CD4-positive, alpha-beta memory T cell (primary cell): ENCODE results near the gene TMPRSS4. TPM values are rescaled to one million over a fixed set of nuclear protein-coding genes. Genes with fewer than 3 reads are reported as not detected.

Source experiments
- CTCF ChIA-PET: fragments of 350-600 bp; sonication (Branson Sonifier 250); formaldehyde crosslinking; loops from one replicate; lab custom pipeline; 2021; ENCODE audit warnings: inconsistent platforms; ENCODE audit not compliant: partially characterized antibody; lab: Charles Lee
- POLR2A ChIA-PET: fragments of 350-600 bp; sonication (Branson Sonifier 250); formaldehyde crosslinking; loops from one replicate; lab custom pipeline; 2021; ENCODE audit not compliant: partially characterized antibody; lab: Charles Lee
- DNase-seq, 5 donors: peaks; one replicate each; pipeline versions ENCODE4 v3.0.0 to v3.0.0-alpha.2; 2020 to 2022; ENCODE audit warnings: mixed read lengths in 1 of 5
- H3K27ac ChIP-seq: one replicate; pipeline ENCODE4 v1.7.0; 2013; ENCODE audit warnings: low read depth, low read length
- H3K27me3 ChIP-seq: 2 replicates; pipeline ENCODE4 v1.7.0; 2013; ENCODE audit warnings: mild to moderate bottlenecking, low read length, moderate library complexity; ENCODE audit not compliant: insufficient read depth
- H3K36me3 ChIP-seq: 2 replicates; pipeline ENCODE4 v1.7.0; 2013; ENCODE audit warnings: mild to moderate bottlenecking, low read length, moderate library complexity; ENCODE audit not compliant: insufficient read depth
- H3K4me1 ChIP-seq: 2 replicates; pipeline ENCODE4 v1.7.0; 2013; ENCODE audit warnings: mild to moderate bottlenecking, low read length, moderate library complexity; ENCODE audit not compliant: insufficient read depth
- H3K4me3 ChIP-seq, 2 donors: one replicate each; pipeline ENCODE4 v1.7.0; 2013; ENCODE audit warnings: low read length in 2 of 2, mild to moderate bottlenecking in 1 of 2
- H3K9me3 ChIP-seq, 2 donors: one replicate each; pipeline ENCODE4 v1.7.0; 2013; ENCODE audit warnings: low read length in 2 of 2, control low read depth in 1 of 2; ENCODE audit not compliant: control insufficient read depth in 1 of 2
- H3K27ac Mint-ChIP-seq, 7 donors: one replicate each; pipeline ENCODE4 v1.8.0; 2020 to 2021; ENCODE audit warnings: mixed read lengths in 7 of 7, mild to moderate bottlenecking in 6 of 7, inconsistent platforms in 3 of 7, moderate library complexity in 3 of 7
- H3K27me3 Mint-ChIP-seq, 2 donors: one replicate each; pipeline ENCODE4 v1.8.0; 2020 to 2021; ENCODE audit warnings: mixed read lengths in 2 of 2
- H3K36me3 Mint-ChIP-seq, 2 donors: one replicate each; pipeline ENCODE4 v1.8.0; 2020 to 2021; ENCODE audit warnings: mixed read lengths in 2 of 2, inconsistent platforms in 1 of 2, mild to moderate bottlenecking in 1 of 2
- H3K4me1 Mint-ChIP-seq, 4 donors: one replicate each; pipeline ENCODE4 v1.8.0; 2020 to 2021; ENCODE audit warnings: mixed read lengths in 4 of 4, mild to moderate bottlenecking in 1 of 4
- H3K4me3 Mint-ChIP-seq, 8 donors: one replicate each; pipeline ENCODE4 v1.8.0; 2020 to 2021; ENCODE audit warnings: mixed read lengths in 8 of 8, mild to moderate bottlenecking in 7 of 8, moderate library complexity in 6 of 8, inconsistent platforms in 3 of 8
- H3K9me3 Mint-ChIP-seq, 8 donors: one replicate each; pipeline ENCODE4 v1.8.0; 2020 to 2021; ENCODE audit warnings: mixed read lengths in 8 of 8, mild to moderate bottlenecking in 5 of 8, inconsistent platforms in 3 of 8, moderate library complexity in 1 of 8
- intact Hi-C: fragments of 100-400 bp; cut with micrococcal nuclease; formaldehyde crosslinking; loops from one replicate; pipeline ENCODE4 v1.15.1; 2023
- polyA plus RNA-seq, 2 donors: library from polyadenylated mRNA; unstranded; fragments of 300-500 nt; fragmentation: Illumina TruSeq; gene quantifications; one replicate each; pipeline ENCODE4 v1.2.3, GENCODE V29; 2021
- total RNA-seq, 2 experiments: library from RNA; stranded (reverse); gene quantifications; one replicate each; pipeline ENCODE4 v1.2.3, GENCODE V29; 2021

TMPRSS4 gene
- total and polyA plus RNA-seq, 4 experiments from 2014 or later = 0.33 TPM; not detected in 3

GRCh38 chr11:118045191-118045590, 31.7 kb upstream of the TMPRSS4 start:
- Histone ChIP-seq H3K4me3 (no peak overlapping the region), H3K4me1 (peaks cover 93% of the 10 kb centered on the region), H3K27me3 (no peaks in the 10 kb centered on the region), H3K36me3 (no peaks in the 10 kb centered on the region), H3K9me3 (no peaks in the 10 kb centered on the region), H3K27ac (peak overlapping the region; percentile 75)
- H3K27ac Mint-ChIP-seq = peak overlapping the region; percentile 76 to 99 (median 94)
- CTCF ChIA-PET = interaction anchor here (1.0 to 8.0 kb wide), 10 partner anchors 8 to 98 kb away, joined by 3 to 56 read pairs (median 12); partner anchors contain the start of gene IL10RA
- H3K36me3 Mint-ChIP-seq = no peaks in the 10 kb centered on the region
- no peaks in the 10 kb centered on the region for H3K27me3 Mint-ChIP-seq
- H3K4me3 Mint-ChIP-seq = peak overlapping the region in 6 of 8 donors; percentile 14 to 83 (median 44)
- POLR2A ChIA-PET = interaction anchor here (0.7 to 20.3 kb wide), 8 partner anchors 11 to 217 kb away, joined by 3 to 1775 read pairs (median 6); partner anchors contain the start of gene IL10RA
- DNase-seq = peak in 2 of 5 donors; percentile 24 to 65
- peaks cover 0 to 2% (median 0%) of the 10 kb centered on the region in 8 donors for H3K9me3 Mint-ChIP-seq
- intact Hi-C loops = loop anchor here (2.0 kb wide), 1 partner anchor 16 kb away; no protein-coding TSS in a partner anchor
- H3K4me1 Mint-ChIP-seq = peaks cover 61 to 93% (median 79%) of the 10 kb centered on the region in 4 donors

GRCh38 chr11:118046051-118046963, 30.6 kb upstream of the TMPRSS4 start:
- Mint-ChIP-seq H3K36me3 (no peaks in the 10 kb centered on the region), H3K27ac (peak overlapping the region; percentile 81 to 99 (median 94)), H3K4me1 (peaks cover 68 to 96% (median 85%) of the 10 kb centered on the region in 4 donors), H3K4me3 (peak overlapping the region in 7 of 8 donors; percentile 17 to 82 (median 57)), H3K27me3 (no peaks in the 10 kb centered on the region), H3K9me3 (peaks cover 0 to 2% (median 0%) of the 10 kb centered on the region in 8 donors)
- no peaks in the 10 kb centered on the region for H3K27me3 ChIP-seq
- ChIA-PET POLR2A (interaction anchor here (0.6 to 20.3 kb wide), 9 partner anchors 12 to 818 kb away, joined by 3 to 1775 read pairs (median 5); partner anchors contain the start of gene IL10RA), CTCF (interaction anchor here (1.0 to 8.0 kb wide), 13 partner anchors 7 to 99 kb away, joined by 3 to 56 read pairs (median 6); partner anchors contain the start of gene IL10RA)
- no peaks in the 10 kb centered on the region for H3K9me3 ChIP-seq
- H3K4me1 ChIP-seq = peaks cover 99% of the 10 kb centered on the region
- DNase-seq = peak; percentile 66 to 83 (median 72)
- intact Hi-C loops = loop anchor here (1.0 kb wide), 1 partner anchor 59 kb away; no protein-coding TSS in a partner anchor
- no peaks in the 10 kb centered on the region for H3K36me3 ChIP-seq
- peak overlapping the region; percentile 75 for H3K27ac ChIP-seq
- H3K4me3 ChIP-seq = peak overlapping the region in 1 of 2 donors; percentile 15

GRCh38 chr11:118046964-118047700, 29.7 kb upstream of the TMPRSS4 start:
- Mint-ChIP-seq H3K27ac (peak overlapping the region; percentile 81 to 99 (median 94)), H3K4me1 (peaks cover 69 to 96% (median 86%) of the 10 kb centered on the region in 4 donors), H3K9me3 (peaks cover 0 to 2% (median 0%) of the 10 kb centered on the region in 8 donors), H3K4me3 (peak overlapping the region in 7 of 8 donors; percentile 41 to 82 (median 59)), H3K27me3 (no peaks in the 10 kb centered on the region), H3K36me3 (no peaks in the 10 kb centered on the region)
- ChIA-PET CTCF (interaction anchor here (1.0 to 8.0 kb wide), 15 partner anchors 10 to 238 kb away, joined by 3 to 56 read pairs (median 5); partner anchors contain the start of gene IL10RA), POLR2A (interaction anchor here (0.6 to 20.3 kb wide), 8 partner anchors 12 to 818 kb away, joined by 3 to 1775 read pairs (median 6); partner anchors contain the start of gene IL10RA)
- DNase-seq = peak in 1 of 5 donors; percentile 63
- peak overlapping the region; percentile 75 for H3K27ac ChIP-seq
- intact Hi-C loops = loop anchor here (1.0 kb wide), 1 partner anchor 60 kb away; no protein-coding TSS in a partner anchor
- H3K36me3 ChIP-seq = no peaks in the 10 kb centered on the region
- H3K27me3 ChIP-seq = no peaks in the 10 kb centered on the region
- H3K4me3 ChIP-seq = no peak overlapping the region
- no peaks in the 10 kb centered on the region for H3K9me3 ChIP-seq
- H3K4me1 ChIP-seq = peaks cover 99% of the 10 kb centered on the region

- peak overlapping the region in 2 of 8 donors; percentile 24 to 39 for H3K4me3 Mint-ChIP-seq
- Histone ChIP-seq H3K4me1 (peaks cover 99% of the 10 kb centered on the region), H3K4me3 (no peak overlapping the region), H3K27ac (peak overlapping the region; percentile 75), H3K36me3 (no peaks in the 10 kb centered on the region), H3K27me3 (no peaks in the 10 kb centered on the region), H3K9me3 (no peaks in the 10 kb centered on the region)
- DNase-seq = no peak
- intact Hi-C loops = no loop called here
- peaks cover 0 to 2% (median 0%) of the 10 kb centered on the region in 8 donors for H3K9me3 Mint-ChIP-seq
- ChIA-PET POLR2A (interaction anchor here (1.3 to 20.3 kb wide), 5 partner anchors 48 to 203 kb away, joined by 3 to 1775 read pairs (median 11); partner anchors contain the start of gene IL10RA), CTCF (interaction anchor here (1.0 to 8.0 kb wide), 12 partner anchors 11 to 239 kb away, joined by 3 to 56 read pairs (median 4); partner anchors contain the start of gene IL10RA)
- no peaks in the 10 kb centered on the region for H3K27me3 Mint-ChIP-seq
- peak overlapping the region; percentile 79 to 99 (median 94) for H3K27ac Mint-ChIP-seq
- no peaks in the 10 kb centered on the region for H3K36me3 Mint-ChIP-seq
- peaks cover 69 to 96% (median 86%) of the 10 kb centered on the region in 4 donors for H3K4me1 Mint-ChIP-seq
Observed at GRCh38 chr11:118047749-118048148, 29.1 kb upstream of the TMPRSS4 start.

GRCh38 chr11:118048472-118049370, 28.2 kb upstream of the TMPRSS4 start:
- intact Hi-C loops = no loop called here

More at GRCh38 chr11:118048472-118049370, 28.2 kb upstream of the TMPRSS4 start:
- peak overlapping the region; percentile 75 for H3K27ac ChIP-seq
- peak overlapping the region; percentile 94 to 99 (median 94) for H3K27ac Mint-ChIP-seq
- H3K4me1 Mint-ChIP-seq = peaks cover 69 to 96% (median 85%) of the 10 kb centered on the region in 4 donors
- no peaks in the 10 kb centered on the region for H3K36me3 Mint-ChIP-seq
- peak overlapping the region in 7 of 8 donors; percentile 17 to 89 (median 68) for H3K4me3 Mint-ChIP-seq
- H3K4me1 ChIP-seq = peaks cover 99% of the 10 kb centered on the region
- DNase-seq = peak in 1 of 5 donors; percentile 54
- H3K9me3 Mint-ChIP-seq = no peaks in the 10 kb centered on the region
- no peaks in the 10 kb centered on the region for H3K27me3 Mint-ChIP-seq
- H3K27me3 ChIP-seq = no peaks in the 10 kb centered on the region
- CTCF ChIA-PET = interaction anchor here (0.7 to 8.0 kb wide), 10 partner anchors 17 to 230 kb away, joined by 3 to 56 read pairs (median 5); partner anchors contain the start of gene IL10RA
- no peaks in the 10 kb centered on the region for H3K9me3 ChIP-seq
- POLR2A ChIA-PET = interaction anchor here (0.6 to 20.3 kb wide), 6 partner anchors 30 to 204 kb away, joined by 3 to 1775 read pairs (median 4); partner anchors contain the start of gene IL10RA
- no peak overlapping the region for H3K4me3 ChIP-seq
- H3K36me3 ChIP-seq = no peaks in the 10 kb centered on the region
